GM19395 (cell line): ENCODE data around the gene BRD2.

ENCODE experiments used
- ATAC-seq: cut with Tn5 transposase; IDR thresholded peaks from one replicate; pipeline ENCODE4 v1.9.1; 2021; ENCODE audit warnings: mild to moderate bottlenecking, moderate library complexity; ENCODE audit not compliant: unreplicated experiment

Gene BRD2

GRCh38 chr6:33023536-33023935, 55.1 kb downstream of the BRD2 start:
- ATAC-seq, result no peak

GRCh38 chr6:33024521-33024920, 56.1 kb downstream of the BRD2 start:
- ATAC-seq, result no peak

GRCh38 chr6:33028220-33028849, 59.9 kb downstream of the BRD2 start:
- peak; percentile 15 for ATAC-seq

GRCh38 chr6:33029328-33030184, 61.2 kb downstream of the BRD2 start:
- peak; percentile 76 for ATAC-seq

- ATAC-seq, result no peak
Observed at GRCh38 chr6:33030245-33030644, 61.9 kb downstream of the BRD2 start.
